ENCODE measurements around the gene DLG2. TPM values are rescaled to one million over a fixed set of nuclear protein-coding genes. Genes with fewer than 3 reads are reported as not detected.

Gene DLG2
- polyA plus RNA-seq, 5 donors = 5.1 to 13.2 (median 8.4) TPM

GRCh38 chr11:83924795-83925542 is 1702.2 kb downstream of the DLG2 start:
- no peak for DNase-seq

- no peak for DNase-seq
These were observed 1703.2 kb downstream of the DLG2 start for GRCh38 chr11:83923961-83924360.

GRCh38 chr11:83922953-83923352 is 1704.2 kb downstream of the DLG2 start:
- DNase-seq = no peak

GRCh38 chr11:83922318-83922717 is 1704.8 kb downstream of the DLG2 start:
- no peak for DNase-seq

- no peak for DNase-seq
These were observed 1705.5 kb downstream of the DLG2 start for GRCh38 chr11:83921447-83922192.

- no peak for DNase-seq
These were observed 1708.7 kb downstream of the DLG2 start for GRCh38 chr11:83918476-83918875.

- DNase-seq = no peak
These were observed 1712.1 kb downstream of the DLG2 start for GRCh38 chr11:83914995-83915394.

GRCh38 chr11:83909579-83910534 is 1717.3 kb downstream of the DLG2 start:
- no peak for DNase-seq

- DNase-seq = no peak
These were observed 1718.8 kb downstream of the DLG2 start for GRCh38 chr11:83908298-83908856.

- DNase-seq = no peak
These were observed 1731.6 kb downstream of the DLG2 start for GRCh38 chr11:83895516-83895915.

- no peak for DNase-seq
These were observed 1745.7 kb downstream of the DLG2 start for GRCh38 chr11:83881428-83881827.

GRCh38 chr11:83871054-83871453 is 1756.1 kb downstream of the DLG2 start:
- DNase-seq = no peak

GRCh38 chr11:83866655-83867054 is 1760.5 kb downstream of the DLG2 start:
- DNase-seq = no peak

- DNase-seq = no peak
These were observed 1761.3 kb downstream of the DLG2 start for GRCh38 chr11:83865636-83866461.

- DNase-seq = no peak
These were observed 1762.6 kb downstream of the DLG2 start for GRCh38 chr11:83864412-83865057.

GRCh38 chr11:83863272-83863671 is 1763.9 kb downstream of the DLG2 start:
- no peak for DNase-seq

GRCh38 chr11:83862691-83863090 is 1764.5 kb downstream of the DLG2 start:
- no peak for DNase-seq

GRCh38 chr11:83862033-83862432 is 1765.1 kb downstream of the DLG2 start:
- DNase-seq = no peak

GRCh38 chr11:83858694-83859093 is 1768.5 kb downstream of the DLG2 start:
- no peak for DNase-seq

GRCh38 chr11:83855237-83855636 is 1771.9 kb downstream of the DLG2 start:
- no peak for DNase-seq
